GM19324 (cell line): Measurements from ENCODE around the gene ADIPOQ.
"Not testable (repeated sequence)": the region's sequence is repeated elsewhere in the genome, so short reads cannot be mapped to it uniquely, and the experiment has no call there.

Experiments
- ATAC-seq: cut with Tn5 transposase; IDR thresholded peaks from one replicate; pipeline ENCODE4 v1.9.1; 2021; ENCODE audit warnings: mild to moderate bottlenecking, moderate library complexity; ENCODE audit not compliant: unreplicated experiment, low FRiP score

Gene ADIPOQ

GRCh38 chr3:186896006-186896405 lies 53.5 kb downstream of the ADIPOQ start:
- ATAC-seq = no peak

GRCh38 chr3:186896875-186897274 lies 54.4 kb downstream of the ADIPOQ start:
- ATAC-seq = no peak

- no peak for ATAC-seq
Observed at GRCh38 chr3:186901135-186901734, 58.7 kb downstream of the ADIPOQ start.

- no peak for ATAC-seq
Observed at GRCh38 chr3:186902154-186902553, 59.6 kb downstream of the ADIPOQ start.

GRCh38 chr3:186902713-186903112 lies 60.2 kb downstream of the ADIPOQ start:
- no peak for ATAC-seq

- ATAC-seq = not testable (repeated sequence)
Observed at GRCh38 chr3:186903676-186904075, 61.2 kb downstream of the ADIPOQ start.

- ATAC-seq = not testable (repeated sequence)
Observed at GRCh38 chr3:186907075-186907474, 64.6 kb downstream of the ADIPOQ start.
